H1 (cell line): ENCODE data around the gene SLMAP.

ENCODE experiments used
- BRCA1 ChIP-seq: IDR thresholded peaks from 2 replicates; pipeline ENCODE4 v1.6.1; 2012; ENCODE audit warnings: low read depth, low read length, improper control_type of control experiment
- CTCF ChIP-seq, 3 experiments: IDR thresholded peaks; 1 replicate in 2 of 3; 2 replicates in 1 of 3; pipeline versions ENCODE4 v1.5.1 to v1.6.1; 2011; ENCODE audit warnings: low read length in 3 of 3, mild to moderate bottlenecking in 3 of 3, inconsistent platforms in 2 of 3, low read depth in 1 of 3, moderate library complexity in 1 of 3; ENCODE audit not compliant: insufficient read depth in 1 of 3; ENCODE audit errors: control extremely low read depth in 1 of 3
- EP300 ChIP-seq, 2 experiments: IDR thresholded peaks; 1 replicate in 1 of 2; 2 replicates in 1 of 2; pipeline ENCODE4 v1.6.1; 2011 to 2012; ENCODE audit warnings: low read depth in 2 of 2, low read length in 2 of 2, mild to moderate bottlenecking in 2 of 2, borderline replicate concordance in 1 of 2, inconsistent platforms in 1 of 2, moderate library complexity in 1 of 2
- FOSL1 ChIP-seq: IDR thresholded peaks from 2 replicates; pipeline ENCODE4 v1.6.1; 2011; ENCODE audit warnings: mild to moderate bottlenecking, low read depth, low read length, moderate library complexity; ENCODE audit not compliant: insufficient read depth
- GABPA ChIP-seq: IDR thresholded peaks from 2 replicates; pipeline ENCODE4 v1.6.1; 2011; ENCODE audit warnings: mild to moderate bottlenecking, low read length, moderate library complexity, borderline replicate concordance; ENCODE audit not compliant: insufficient read depth
- JUND ChIP-seq: IDR thresholded peaks from 2 replicates; pipeline ENCODE4 v1.6.1; 2011; ENCODE audit warnings: mild to moderate bottlenecking, improper control_type of control experiment, low read length
- POLR2AphosphoS5 ChIP-seq: IDR thresholded peaks from 2 replicates; pipeline ENCODE4 v1.6.1; 2011; ENCODE audit warnings: low read depth, low read length
- SP1 ChIP-seq: IDR thresholded peaks from 2 replicates; pipeline ENCODE4 v1.6.1; 2011; ENCODE audit warnings: low read depth, low read length
- TAF1 ChIP-seq: IDR thresholded peaks from 2 replicates; pipeline ENCODE4 v1.6.1; 2011; ENCODE audit warnings: mild to moderate bottlenecking, low read depth, low read length
- TEAD4 ChIP-seq: IDR thresholded peaks from 2 replicates; pipeline ENCODE4 v1.6.1; 2012; ENCODE audit warnings: low read depth, low read length, inconsistent platforms, mixed read lengths
- YY1 ChIP-seq: IDR thresholded peaks from 2 replicates; pipeline ENCODE4 v1.6.1; 2011; ENCODE audit warnings: low read depth, mild to moderate bottlenecking, low read length
- TF ChIP-seq, protein P1 (sequence below): IDR thresholded peaks from 2 replicates; pipeline ENCODE4 v1.6.1; 2012; ENCODE audit warnings: inconsistent platforms

- TF ChIP-seq EP300 (IDR thresholded peaks at IDR 0.05; ENCODE audit: borderline replicate concordance in 1 of 2, low read depth in 2 of 2, low read length in 2 of 2): no peak
- no peak for TF ChIP-seq CTCF (IDR thresholded peaks at IDR 0.05; ENCODE audit: control extremely low read depth in 1 of 3, insufficient read depth in 1 of 3, low read depth in 1 of 3, low read length in 3 of 3)
- no peak for TF ChIP-seq TAF1
- TF ChIP-seq, protein P1, sequence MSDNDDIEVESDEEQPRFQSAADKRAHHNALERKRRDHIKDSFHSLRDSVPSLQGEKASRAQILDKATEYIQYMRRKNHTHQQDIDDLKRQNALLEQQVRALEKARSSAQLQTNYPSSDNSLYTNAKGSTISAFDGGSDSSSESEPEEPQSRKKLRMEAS: no peak
- no peak for TF ChIP-seq JUND
- no peak for TF ChIP-seq SP1
- TF ChIP-seq TEAD4: no peak
- no peak for TF ChIP-seq YY1
- TF ChIP-seq FOSL1: no peak
- TF ChIP-seq GABPA: no peak
- TF ChIP-seq POLR2AphosphoS5: no peak
- no peak for TF ChIP-seq BRCA1
Observed at GRCh38 chr3:57892423-57892822, 136.3 kb downstream of the SLMAP start.
